Testis (tissue), 2 donors: ENCODE data around the gene GSKIP.

Experiments
- CTCF ChIP-seq, 3 experiments: fragments of 450-650 bp in 2 of 3; fragments of 200-600 bp in 1 of 3; sonication (generic) in 1 of 3; IDR thresholded peaks; one replicate each; pipeline ENCODE4 v1.5.1; 2016 to 2019; ENCODE audit warnings: antibody characterized with exemption in 3 of 3, mild to moderate bottlenecking in 2 of 3, moderate library complexity in 1 of 3
- POLR2A ChIP-seq: fragments of 450-650 bp; IDR thresholded peaks from one replicate; pipeline ENCODE4 v1.6.1; 2017; ENCODE audit warnings: antibody characterized with exemption, mild to moderate bottlenecking, moderate library complexity

GRCh38 chr14:96400495-96400894, 37.2 kb downstream of the GSKIP start:
- TF ChIP-seq CTCF (IDR thresholded peaks at IDR 0.05) (no peak), POLR2A (no peak)
